Mesenchymal stem cell (in vitro differentiated cells and primary cell): Measurements from ENCODE around the gene CERS2.

Experiments
- DNase-seq: peaks from one replicate; pipeline ENCODE4 v3.0.0-alpha.2; 2013
- H2AFZ ChIP-seq: one replicate; pipeline ENCODE4 v1.6.1; 2013; ENCODE audit warnings: low read depth, mild to moderate bottlenecking, control low read depth, inconsistent platforms, low read length, moderate library complexity
- H2AK5ac ChIP-seq: 2 replicates; pipeline ENCODE4 v1.6.1; 2013; ENCODE audit warnings: low read length, moderate library complexity, mild to moderate bottlenecking, inconsistent platforms; ENCODE audit not compliant: severe bottlenecking
- H2BK120ac ChIP-seq: one replicate; pipeline ENCODE4 v1.6.1; 2013; ENCODE audit warnings: low read depth, mild to moderate bottlenecking, inconsistent platforms, low read length, moderate library complexity
- H2BK12ac ChIP-seq, 2 experiments: one replicate each; pipeline ENCODE4 v1.6.1; 2013; ENCODE audit warnings: inconsistent platforms in 2 of 2, low read length in 2 of 2, mild to moderate bottlenecking in 2 of 2, moderate library complexity in 2 of 2, control low read depth in 1 of 2
- H2BK15ac ChIP-seq: one replicate; pipeline ENCODE4 v1.6.1; 2013; ENCODE audit warnings: mild to moderate bottlenecking, low read depth, inconsistent platforms; ENCODE audit not compliant: poor library complexity, severe bottlenecking
- H2BK5ac ChIP-seq: 2 replicates; pipeline ENCODE4 v1.6.1; 2013; ENCODE audit warnings: low read depth, mild to moderate bottlenecking, low read length, control low read depth, inconsistent platforms; ENCODE audit not compliant: poor library complexity, severe bottlenecking
- H3K14ac ChIP-seq, 2 experiments: one replicate each; pipeline ENCODE4 v1.6.1; 2013; ENCODE audit warnings: inconsistent platforms in 2 of 2, low read length in 2 of 2, control low read depth in 1 of 2, mild to moderate bottlenecking in 1 of 2, moderate library complexity in 1 of 2
- H3K18ac ChIP-seq, 2 experiments: one replicate each; pipeline ENCODE4 v1.6.1; 2013; ENCODE audit warnings: inconsistent platforms in 2 of 2, low read length in 2 of 2, control low read depth in 1 of 2, low read depth in 1 of 2, mild to moderate bottlenecking in 1 of 2
- H3K23ac ChIP-seq, 2 experiments: one replicate each; pipeline ENCODE4 v1.6.1; 2013; ENCODE audit warnings: inconsistent platforms in 2 of 2, low read length in 2 of 2, mild to moderate bottlenecking in 2 of 2, moderate library complexity in 2 of 2, control low read depth in 1 of 2
- H3K27ac ChIP-seq: 2 replicates; pipeline ENCODE4 v1.5.1; 2013; ENCODE audit warnings: mild to moderate bottlenecking, moderate library complexity, low read length, control low read depth, inconsistent platforms; ENCODE audit not compliant: poor library complexity, severe bottlenecking
- H3K27me3 ChIP-seq, 2 experiments: 2 replicates each; pipeline versions ENCODE4 v1.6.1 to v1.7.0; 2013; ENCODE audit warnings: low read length in 2 of 2, mild to moderate bottlenecking in 2 of 2, moderate library complexity in 2 of 2, control low read depth in 1 of 2, inconsistent platforms in 1 of 2; ENCODE audit not compliant: control insufficient read depth in 1 of 2, insufficient read depth in 1 of 2
- H3K36me3 ChIP-seq, 2 experiments: 2 replicates each; pipeline versions ENCODE4 v1.6.1 to v1.7.0; 2013; ENCODE audit warnings: low read length in 2 of 2, control low read depth in 1 of 2, inconsistent platforms in 1 of 2, low read depth in 1 of 2, mild to moderate bottlenecking in 1 of 2; ENCODE audit not compliant: insufficient read depth in 2 of 2, control insufficient read depth in 1 of 2
- H3K4ac ChIP-seq, 2 experiments: one replicate each; pipeline ENCODE4 v1.6.1; 2013; ENCODE audit warnings: inconsistent platforms in 2 of 2, low read length in 2 of 2, mild to moderate bottlenecking in 2 of 2, moderate library complexity in 2 of 2, control low read depth in 1 of 2, low read depth in 1 of 2
- H3K4me1 ChIP-seq: 2 replicates; pipeline ENCODE4 v1.6.1; 2013; ENCODE audit warnings: low read depth, low read length, control low read depth; ENCODE audit not compliant: control insufficient read depth, insufficient read depth
- H3K4me2 ChIP-seq: 2 replicates; pipeline ENCODE4 v1.6.1; 2013; ENCODE audit warnings: low read length, mild to moderate bottlenecking, inconsistent platforms; ENCODE audit not compliant: poor library complexity, severe bottlenecking
- H3K4me3 ChIP-seq, 2 experiments: 2 replicates each; pipeline versions ENCODE4 v1.5.1 to v1.7.0; 2013; ENCODE audit warnings: low read length in 2 of 2, mild to moderate bottlenecking in 2 of 2, control low read depth in 1 of 2, low read depth in 1 of 2; ENCODE audit not compliant: insufficient read depth in 1 of 2
- H3K79me1 ChIP-seq: replicated peaks from 2 replicates; pipeline ENCODE4 v1.6.1; 2013; ENCODE audit warnings: mild to moderate bottlenecking, control low read depth, low read length, inconsistent platforms; ENCODE audit not compliant: poor library complexity, severe bottlenecking
- H3K9ac ChIP-seq: 2 replicates; pipeline ENCODE4 v1.7.0; 2013; ENCODE audit warnings: mild to moderate bottlenecking, low read length, moderate library complexity
- H3K9me3 ChIP-seq: 2 replicates; pipeline ENCODE4 v1.7.0; 2013; ENCODE audit warnings: mild to moderate bottlenecking, low read length; ENCODE audit not compliant: control insufficient read depth
- H4K8ac ChIP-seq: one replicate; pipeline ENCODE4 v1.6.1; 2013; ENCODE audit warnings: inconsistent platforms, mild to moderate bottlenecking, low read length, moderate library complexity
- H4K91ac ChIP-seq: one replicate; pipeline ENCODE4 v1.6.1; 2013; ENCODE audit warnings: mild to moderate bottlenecking, low read length, inconsistent platforms
- WGBS: methylation state at CpG from one replicate; pipeline ENCODE4 v1.1.7; 2013; ENCODE audit warnings: mixed read lengths; 5-methylcytosine and 5-hydroxymethylcytosine counted together

CERS2 gene

DNA sequence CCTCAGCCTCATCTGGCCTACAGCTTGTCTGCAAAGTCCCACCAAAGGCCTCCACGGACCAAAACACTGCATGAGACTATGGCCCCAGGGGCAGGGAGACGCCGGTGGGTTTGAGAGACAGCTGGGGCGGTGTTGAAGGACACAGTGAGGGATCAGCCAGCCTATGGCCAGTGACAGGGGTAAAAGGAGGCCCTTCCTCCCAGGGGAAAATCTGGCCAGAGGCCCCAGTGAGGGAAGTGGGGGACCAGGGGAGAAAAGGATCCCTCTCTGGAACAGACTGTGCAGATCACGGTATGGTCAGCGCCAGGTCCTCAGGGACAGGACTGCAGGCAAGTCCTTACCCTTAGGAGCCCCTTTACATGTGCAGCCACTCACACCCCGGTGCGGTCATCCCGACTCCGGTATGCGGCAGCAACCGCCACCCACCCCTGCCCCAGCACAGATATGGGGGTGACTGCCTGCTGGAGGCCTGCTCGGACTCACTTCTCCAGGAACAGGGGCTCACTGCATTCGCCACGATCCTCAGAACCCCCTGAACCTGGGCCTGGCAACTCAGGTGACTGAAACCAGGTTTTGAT is 1.3 kb downstream of the CERS2 start:
- Histone ChIP-seq H3K27ac (peak overlapping the region; percentile 88), H3K27me3 (no peaks in the 10 kb centered on the region), H3K23ac (peak overlapping the region; percentile 68 to 83), H2BK15ac (peak overlapping the region; percentile 95), H4K91ac (peak overlapping the region; percentile 90), H2BK12ac (peak overlapping the region; percentile 50 to 92), H3K4ac (peak overlapping the region; percentile 96 to 99), H2AFZ (peak overlapping the region; percentile 40), H2AK5ac (peak overlapping the region; percentile 43), H3K4me1 (peaks cover 42% of the 10 kb centered on the region), H2BK120ac (no peak overlapping the region), H3K9ac (peak overlapping the region; percentile 96), H3K9me3 (no peaks in the 10 kb centered on the region), H4K8ac (peak overlapping the region; percentile 50), H3K14ac (peak overlapping the region in 1 of 2 experiments; percentile 91), H3K18ac (peak overlapping the region; percentile 93 to 94), H3K4me2 (peak overlapping the region; percentile 85), H3K4me3 (peak overlapping the region; percentile 84 to 97), H3K36me3 (peaks cover 6 to 8% of the 10 kb centered on the region in 2 experiments), H2BK5ac (no peak overlapping the region), H3K79me1 (peaks cover 2% of the 10 kb centered on the region)
- DNase-seq: peak; percentile 28
- WGBS: 45% methylated on average over 15 of the region's 15 CpGs

DNA sequence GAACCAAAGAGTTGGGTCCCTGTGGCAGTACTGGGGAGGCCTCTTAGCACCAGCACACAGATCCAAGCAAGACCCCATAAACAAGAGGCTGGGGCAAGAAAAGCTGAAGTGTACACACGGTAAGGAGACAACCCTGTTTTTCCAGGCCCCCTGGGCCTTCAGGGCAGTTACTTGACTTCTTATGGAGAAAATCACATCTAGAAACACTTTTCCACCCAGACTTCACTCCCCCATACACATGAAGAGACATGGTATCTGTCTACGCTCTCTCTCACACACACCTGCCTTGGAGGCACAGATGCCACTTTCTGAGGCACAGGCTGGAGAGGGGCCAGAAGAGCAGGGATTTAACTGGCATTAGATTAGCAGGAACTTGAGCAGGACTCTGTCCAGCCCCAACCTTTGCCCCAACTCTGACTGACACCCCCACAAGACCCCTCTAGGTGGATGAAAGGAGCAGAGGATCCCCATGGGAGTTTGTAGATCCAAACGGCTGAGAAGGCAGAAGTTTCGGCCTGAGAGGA is 2.2 kb downstream of the CERS2 start:
- Histone ChIP-seq H2BK5ac (no peak overlapping the region), H3K9me3 (no peaks in the 10 kb centered on the region), H3K27me3 (no peaks in the 10 kb centered on the region), H4K91ac (peak overlapping the region; percentile 76), H2BK120ac (no peak overlapping the region), H2AK5ac (peak overlapping the region; percentile 59), H3K9ac (peak overlapping the region; percentile 96), H3K4ac (peak overlapping the region; percentile 32 to 48), H3K23ac (peak overlapping the region in 1 of 2 experiments; percentile 18), H3K18ac (peak overlapping the region; percentile 34 to 93), H4K8ac (no peak overlapping the region), H2BK12ac (peak overlapping the region; percentile 29 to 59), H3K4me2 (peak overlapping the region; percentile 85), H3K4me3 (peak overlapping the region; percentile 5 to 97), H3K36me3 (peaks cover 15 to 17% of the 10 kb centered on the region in 2 experiments), H2AFZ (no peak overlapping the region), H3K4me1 (peaks cover 41% of the 10 kb centered on the region), H3K27ac (peak overlapping the region; percentile 88), H2BK15ac (no peak overlapping the region), H3K14ac (peak overlapping the region in 1 of 2 experiments; percentile 31), H3K79me1 (peaks cover 10% of the 10 kb centered on the region)
- no peak for DNase-seq
- WGBS: 61% methylated on average over 4 of the region's 4 CpGs

DNA sequence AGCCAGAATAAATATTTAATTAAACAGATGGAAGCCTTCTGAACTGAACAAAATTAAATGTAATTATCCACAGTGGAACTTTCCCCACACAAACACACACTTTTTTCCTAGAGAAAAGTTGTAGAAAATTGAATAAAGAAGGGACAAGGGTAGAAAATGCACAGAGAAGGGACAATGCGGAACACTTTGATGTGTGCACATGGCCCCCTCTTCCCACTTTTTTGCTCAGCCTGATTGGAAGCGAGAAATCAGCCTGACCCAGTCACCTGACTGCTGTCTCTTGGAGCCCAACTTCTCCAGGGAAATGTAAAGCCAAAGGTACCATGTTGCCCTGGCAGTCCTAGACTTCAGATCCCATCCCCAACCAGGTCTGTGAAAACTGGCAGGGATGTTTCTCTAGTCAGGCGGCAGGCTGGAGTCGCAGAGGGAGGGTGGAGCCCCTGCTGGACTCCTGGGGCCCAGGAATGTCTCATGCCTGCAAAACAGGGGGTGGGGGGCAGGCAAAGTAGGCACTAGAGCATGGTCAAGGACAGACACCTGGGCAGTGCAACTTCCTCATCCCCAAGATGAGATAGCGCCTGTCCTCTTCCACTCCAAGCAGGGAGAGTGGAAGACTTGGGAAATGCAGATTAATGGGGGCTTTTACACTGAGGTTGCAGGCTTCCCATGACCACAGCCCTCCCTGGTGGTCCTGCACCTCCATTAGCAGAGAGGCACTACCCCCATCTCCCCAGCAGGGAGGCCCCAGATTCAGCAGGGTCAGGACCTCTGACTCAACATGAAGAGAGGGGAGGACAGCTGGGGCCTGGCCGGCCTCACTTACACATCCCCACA is 2.8 kb downstream of the CERS2 start:
- H3K4me1 ChIP-seq: peaks cover 37% of the 10 kb centered on the region
- peak overlapping the region; percentile 76 for H4K91ac ChIP-seq
- H2AK5ac ChIP-seq: peak overlapping the region; percentile 69
- peaks cover 22 to 23% of the 10 kb centered on the region in 2 experiments for H3K36me3 ChIP-seq
- peak overlapping the region in 1 of 2 experiments; percentile 97 for H3K23ac ChIP-seq
- DNase-seq: peak; percentile 59
- WGBS: 38% methylated on average over 5 of the region's 6 CpGs
- H3K18ac ChIP-seq: peak overlapping the region; percentile 25 to 93
- peak overlapping the region; percentile 9 for H4K8ac ChIP-seq
- H3K4ac ChIP-seq: peak overlapping the region in 1 of 2 experiments; percentile 91
- peak overlapping the region; percentile 88 for H3K27ac ChIP-seq
- no peaks in the 10 kb centered on the region for H3K9me3 ChIP-seq
- peak overlapping the region; percentile 29 to 59 for H2BK12ac ChIP-seq
- H3K27me3 ChIP-seq: no peaks in the 10 kb centered on the region
- H2BK120ac ChIP-seq: no peak overlapping the region
- no peak overlapping the region for H2AFZ ChIP-seq
- H3K14ac ChIP-seq: peak overlapping the region in 1 of 2 experiments; percentile 30
- H3K4me2 ChIP-seq: peak overlapping the region; percentile 85
- peak overlapping the region; percentile 96 for H3K9ac ChIP-seq
- H2BK5ac ChIP-seq: no peak overlapping the region
- H3K79me1 ChIP-seq: peaks cover 17% of the 10 kb centered on the region
- peak overlapping the region in 1 of 2 experiments; percentile 97 for H3K4me3 ChIP-seq
- H2BK15ac ChIP-seq: no peak overlapping the region
